ENCODE measurements around the gene FGF8. TPM values are rescaled to one million over a fixed set of nuclear protein-coding genes. Genes with fewer than 3 reads are reported as not detected.

Gene FGF8
- total and polyA plus RNA-seq, 2 of the 4 experiments (the other 2 are of a cell fraction): 0.17 TPM; not detected in 1

DNA sequence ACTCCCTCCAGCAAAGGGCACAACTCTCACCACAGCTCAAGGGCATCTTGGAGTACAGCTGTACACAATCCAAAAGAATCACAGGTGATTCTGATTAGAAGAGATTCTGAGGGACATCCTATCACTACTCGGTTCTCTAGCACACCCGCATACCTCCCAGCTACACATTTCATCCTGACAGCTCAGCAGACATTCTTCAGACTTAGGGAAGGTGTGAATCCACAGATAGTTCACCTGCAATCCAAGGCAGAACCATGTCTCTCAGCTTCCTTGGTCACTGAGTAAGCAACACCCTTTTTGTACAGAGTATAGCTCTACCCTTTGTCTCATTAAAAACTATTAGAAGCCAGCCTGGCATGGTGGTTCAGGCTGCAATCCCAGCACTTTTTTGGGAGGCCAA is 54.1 kb downstream of the FGF8 start:
- Histone ChIP-seq H3K18ac (ENCODE audit: low read depth, low read length) (no peak overlapping the region), H3K27me3 (ENCODE audit: control insufficient read depth, insufficient read depth, low read length) (peaks cover 34% of the 10 kb centered on the region), H3K9me3 (ENCODE audit: control insufficient read depth, insufficient read depth, low read length) (no peaks in the 10 kb centered on the region), H3K14ac (replicated peaks; ENCODE audit: low read depth, low read length) (no peak overlapping the region), H2BK15ac (ENCODE audit: low read depth, low read length) (no peak overlapping the region), H3K9me1 (ENCODE audit: insufficient read depth, low read length) (no peaks in the 10 kb centered on the region), H2AK5ac (ENCODE audit: low read depth, low read length) (no peak overlapping the region), H4K5ac (ENCODE audit: low read depth, low read length) (no peak overlapping the region), H3K23ac (ENCODE audit: low read depth, low read length) (no peak overlapping the region), H3K56ac (ENCODE audit: extremely low read depth, insufficient read depth, low read length) (no peak overlapping the region), H3K4me3 (ENCODE audit: insufficient read depth, low read depth, low read length) (no peak overlapping the region), H3K36me3 (ENCODE audit: control insufficient read depth, insufficient read depth, low read length) (no peaks in the 10 kb centered on the region), H2AFZ (replicated peaks; ENCODE audit: low read length, poor library complexity) (no peak overlapping the region), H2BK120ac (ENCODE audit: low read depth, low read length) (no peak overlapping the region), H3K9ac (ENCODE audit: low read depth, low read length) (no peak overlapping the region), H3K4me1 (ENCODE audit: control insufficient read depth, insufficient read depth, low read length) (no peaks in the 10 kb centered on the region), H4K91ac (ENCODE audit: insufficient read depth, low read depth, low read length) (no peak overlapping the region), H3K4ac (ENCODE audit: low read depth, low read length) (no peak overlapping the region), H3K27ac (ENCODE audit: insufficient read depth, low read length) (no peak overlapping the region), H3K79me1 (ENCODE audit: low read depth in 1 of 2, low read length in 2 of 2) (no peaks in the 10 kb centered on the region), H4K20me1 (ENCODE audit: insufficient read depth, low read length) (no peaks in the 10 kb centered on the region), H2BK20ac (ENCODE audit: low read depth, low read length) (no peak overlapping the region), H4K8ac (ENCODE audit: low read depth in 2 of 2, low read length in 2 of 2) (no peak overlapping the region), H3K4me2 (ENCODE audit: low read depth, low read length) (no peak overlapping the region), H2AK9ac (replicated peaks; ENCODE audit: low read depth, low read length, poor library complexity) (no peak overlapping the region), H2BK5ac (ENCODE audit: low read depth, low read length, poor library complexity, severe bottlenecking) (no peak overlapping the region)
- ChIA-PET CTCF (no interaction called here), POLR2A (ENCODE audit: unreplicated experiment) (no interaction called here)
- BruUV-seq (replicated peaks): no TSS peak
- DNase-seq (no peak), ATAC-seq (ENCODE audit: low read depth) (no peak)
- dilution Hi-C loops (cut with HindIII; ENCODE audit: low sequenced_read_pairs, unreplicated experiment): no loop called here
- intact Hi-C loops (cut with micrococcal nuclease): no loop called here
- no CpG with 5 or more reads among the region's 2 CpGs for WGBS, 2 experiments (ENCODE audit: extremely low coverage in 2 of 2, insufficient read length in 1 of 2)
- in situ Hi-C loops (cut with MboI; ENCODE audit: low sequenced_read_pairs): no loop called here
- no peak for TF ChIP-seq RAD21 (IDR thresholded peaks at IDR 0.05; ENCODE audit: low read length)
- no peak for TF ChIP-seq MXI1 (IDR thresholded peaks at IDR 0.05; ENCODE audit: borderline replicate concordance, low read depth, low read length)
- TF ChIP-seq CHD1 (IDR thresholded peaks at IDR 0.05; ENCODE audit: low read depth, low read length): no peak
- TF ChIP-seq NFE2L2 (IDR thresholded peaks at IDR 0.05; ENCODE audit: low read depth, low read length): no peak
- TF ChIP-seq BHLHE40 (IDR thresholded peaks at IDR 0.05; ENCODE audit: low read depth, low read length): no peak
- TF ChIP-seq RCOR1 (IDR thresholded peaks at IDR 0.05; ENCODE audit: insufficient replicate concordance, low read length): no peak
- TF ChIP-seq CEBPB (IDR thresholded peaks at IDR 0.05; ENCODE audit: low read depth, low read length): no peak
- TF ChIP-seq FOS (IDR thresholded peaks at IDR 0.05; ENCODE audit: low read depth, low read length): no peak
- TF ChIP-seq, protein P1, sequence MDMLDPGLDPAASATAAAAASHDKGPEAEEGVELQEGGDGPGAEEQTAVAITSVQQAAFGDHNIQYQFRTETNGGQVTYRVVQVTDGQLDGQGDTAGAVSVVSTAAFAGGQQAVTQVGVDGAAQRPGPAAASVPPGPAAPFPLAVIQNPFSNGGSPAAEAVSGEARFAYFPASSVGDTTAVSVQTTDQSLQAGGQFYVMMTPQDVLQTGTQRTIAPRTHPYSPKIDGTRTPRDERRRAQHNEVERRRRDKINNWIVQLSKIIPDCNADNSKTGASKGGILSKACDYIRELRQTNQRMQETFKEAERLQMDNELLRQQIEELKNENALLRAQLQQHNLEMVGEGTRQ (IDR thresholded peaks at IDR 0.05; ENCODE audit: low read depth, low read length): no peak
- TF ChIP-seq MAFK (IDR thresholded peaks at IDR 0.05; ENCODE audit: low read depth, low read length): no peak
- TF ChIP-seq MAZ (IDR thresholded peaks at IDR 0.05; ENCODE audit: borderline replicate concordance, low read depth, low read length): no peak
- TF ChIP-seq SMC3 (IDR thresholded peaks at IDR 0.05; ENCODE audit: low read depth, low read length): no peak
- no peak for TF ChIP-seq RFX5 (IDR thresholded peaks at IDR 0.05; ENCODE audit: low read depth, low read length)
- no peak for TF ChIP-seq POLR2A (IDR thresholded peaks at IDR 0.05; ENCODE audit: low read depth, low read length)
- TF ChIP-seq, protein P2, sequence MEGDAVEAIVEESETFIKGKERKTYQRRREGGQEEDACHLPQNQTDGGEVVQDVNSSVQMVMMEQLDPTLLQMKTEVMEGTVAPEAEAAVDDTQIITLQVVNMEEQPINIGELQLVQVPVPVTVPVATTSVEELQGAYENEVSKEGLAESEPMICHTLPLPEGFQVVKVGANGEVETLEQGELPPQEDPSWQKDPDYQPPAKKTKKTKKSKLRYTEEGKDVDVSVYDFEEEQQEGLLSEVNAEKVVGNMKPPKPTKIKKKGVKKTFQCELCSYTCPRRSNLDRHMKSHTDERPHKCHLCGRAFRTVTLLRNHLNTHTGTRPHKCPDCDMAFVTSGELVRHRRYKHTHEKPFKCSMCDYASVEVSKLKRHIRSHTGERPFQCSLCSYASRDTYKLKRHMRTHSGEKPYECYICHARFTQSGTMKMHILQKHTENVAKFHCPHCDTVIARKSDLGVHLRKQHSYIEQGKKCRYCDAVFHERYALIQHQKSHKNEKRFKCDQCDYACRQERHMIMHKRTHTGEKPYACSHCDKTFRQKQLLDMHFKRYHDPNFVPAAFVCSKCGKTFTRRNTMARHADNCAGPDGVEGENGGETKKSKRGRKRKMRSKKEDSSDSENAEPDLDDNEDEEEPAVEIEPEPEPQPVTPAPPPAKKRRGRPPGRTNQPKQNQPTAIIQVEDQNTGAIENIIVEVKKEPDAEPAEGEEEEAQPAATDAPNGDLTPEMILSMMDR (conservative IDR thresholded peaks at IDR 0.05; ENCODE audit: low read depth, low read length): no peak
- TF ChIP-seq, protein P3, sequence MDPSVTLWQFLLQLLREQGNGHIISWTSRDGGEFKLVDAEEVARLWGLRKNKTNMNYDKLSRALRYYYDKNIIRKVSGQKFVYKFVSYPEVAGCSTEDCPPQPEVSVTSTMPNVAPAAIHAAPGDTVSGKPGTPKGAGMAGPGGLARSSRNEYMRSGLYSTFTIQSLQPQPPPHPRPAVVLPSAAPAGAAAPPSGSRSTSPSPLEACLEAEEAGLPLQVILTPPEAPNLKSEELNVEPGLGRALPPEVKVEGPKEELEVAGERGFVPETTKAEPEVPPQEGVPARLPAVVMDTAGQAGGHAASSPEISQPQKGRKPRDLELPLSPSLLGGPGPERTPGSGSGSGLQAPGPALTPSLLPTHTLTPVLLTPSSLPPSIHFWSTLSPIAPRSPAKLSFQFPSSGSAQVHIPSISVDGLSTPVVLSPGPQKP (IDR thresholded peaks at IDR 0.05; ENCODE audit: borderline replicate concordance, low read depth, low read length): no peak
